ENCODE results near the gene B4GALNT3.

- TF ChIP-seq EZH2 (IDR thresholded peaks at IDR 0.05) (no peak), POLR2AphosphoS5 (IDR thresholded peaks at IDR 0.05; ENCODE audit: borderline replicate concordance, low read depth, low read length) (no peak), FOXP2 (optimal IDR thresholded peaks at IDR 0.05; ENCODE audit: control extremely low read depth, extremely low read length, insufficient read depth) (no peak)
These were observed 82.8 kb downstream of the B4GALNT3 start for GRCh38 chr12:542395-543113.

All from SK-N-MC (cell line).